Measurements from ENCODE around the gene PFKL.

DNA sequence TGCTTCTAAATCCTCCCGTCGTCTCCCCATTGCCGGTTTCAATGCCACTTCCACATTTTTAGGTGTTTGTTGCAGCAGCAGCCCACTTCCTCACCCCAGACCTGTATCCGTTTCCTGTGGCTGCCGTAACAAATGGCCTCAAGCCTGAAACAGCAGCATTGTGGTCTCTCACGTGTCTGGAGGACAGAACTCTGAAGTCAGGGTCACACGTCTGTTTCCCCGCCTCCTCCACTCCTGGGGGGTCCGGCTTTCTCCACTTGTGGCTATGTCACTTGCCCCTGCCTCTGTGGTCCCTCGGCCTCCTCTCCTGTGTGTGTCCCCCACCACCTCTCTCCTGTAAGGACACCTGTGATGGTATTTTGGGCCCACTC, 75.4 kb downstream of the PFKL start:
- TF ChIP-seq, protein P1, sequence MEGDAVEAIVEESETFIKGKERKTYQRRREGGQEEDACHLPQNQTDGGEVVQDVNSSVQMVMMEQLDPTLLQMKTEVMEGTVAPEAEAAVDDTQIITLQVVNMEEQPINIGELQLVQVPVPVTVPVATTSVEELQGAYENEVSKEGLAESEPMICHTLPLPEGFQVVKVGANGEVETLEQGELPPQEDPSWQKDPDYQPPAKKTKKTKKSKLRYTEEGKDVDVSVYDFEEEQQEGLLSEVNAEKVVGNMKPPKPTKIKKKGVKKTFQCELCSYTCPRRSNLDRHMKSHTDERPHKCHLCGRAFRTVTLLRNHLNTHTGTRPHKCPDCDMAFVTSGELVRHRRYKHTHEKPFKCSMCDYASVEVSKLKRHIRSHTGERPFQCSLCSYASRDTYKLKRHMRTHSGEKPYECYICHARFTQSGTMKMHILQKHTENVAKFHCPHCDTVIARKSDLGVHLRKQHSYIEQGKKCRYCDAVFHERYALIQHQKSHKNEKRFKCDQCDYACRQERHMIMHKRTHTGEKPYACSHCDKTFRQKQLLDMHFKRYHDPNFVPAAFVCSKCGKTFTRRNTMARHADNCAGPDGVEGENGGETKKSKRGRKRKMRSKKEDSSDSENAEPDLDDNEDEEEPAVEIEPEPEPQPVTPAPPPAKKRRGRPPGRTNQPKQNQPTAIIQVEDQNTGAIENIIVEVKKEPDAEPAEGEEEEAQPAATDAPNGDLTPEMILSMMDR (IDR thresholded peaks at IDR 0.05; ENCODE audit: borderline replicate concordance, extremely low read depth, low read length, poor library complexity, severe bottlenecking) = no peak
- no peak for TF ChIP-seq EZH2 (IDR thresholded peaks at IDR 0.05; ENCODE audit: borderline replicate concordance, low read depth, low read length, severe bottlenecking)
